DND-41 (cell line): ENCODE results near the gene RERG.

Source experiments
- CTCF ChIP-seq: IDR thresholded peaks from 2 replicates; pipeline ENCODE4 v1.5.1; 2012; ENCODE audit warnings: borderline replicate concordance, low read length, moderate library complexity, mild to moderate bottlenecking; ENCODE audit not compliant: poor library complexity, severe bottlenecking; ENCODE audit errors: extremely low read depth
- EZH2 ChIP-seq: IDR thresholded peaks from 3 replicates; pipeline ENCODE4 v1.6.1; 2012; ENCODE audit warnings: borderline replicate concordance, low read depth, mild to moderate bottlenecking, moderate library complexity, low read length, inconsistent platforms; ENCODE audit not compliant: severe bottlenecking

- TF ChIP-seq CTCF (no peak), EZH2 (no peak)
These were observed 106.7 kb downstream of the RERG start for GRCh38 chr12:15114501-15114900.
